Measurements from ENCODE around the gene CDHR3. TPM values are rescaled to one million over a fixed set of nuclear protein-coding genes. Genes with fewer than 3 reads are reported as not detected.
"Not testable (repeated sequence)": the region's sequence is repeated elsewhere in the genome, so short reads cannot be mapped to it uniquely, and the experiment has no call there.

CDHR3 gene
- total RNA-seq, 1 donor from 2014 or later = 3.1 TPM

DNA sequence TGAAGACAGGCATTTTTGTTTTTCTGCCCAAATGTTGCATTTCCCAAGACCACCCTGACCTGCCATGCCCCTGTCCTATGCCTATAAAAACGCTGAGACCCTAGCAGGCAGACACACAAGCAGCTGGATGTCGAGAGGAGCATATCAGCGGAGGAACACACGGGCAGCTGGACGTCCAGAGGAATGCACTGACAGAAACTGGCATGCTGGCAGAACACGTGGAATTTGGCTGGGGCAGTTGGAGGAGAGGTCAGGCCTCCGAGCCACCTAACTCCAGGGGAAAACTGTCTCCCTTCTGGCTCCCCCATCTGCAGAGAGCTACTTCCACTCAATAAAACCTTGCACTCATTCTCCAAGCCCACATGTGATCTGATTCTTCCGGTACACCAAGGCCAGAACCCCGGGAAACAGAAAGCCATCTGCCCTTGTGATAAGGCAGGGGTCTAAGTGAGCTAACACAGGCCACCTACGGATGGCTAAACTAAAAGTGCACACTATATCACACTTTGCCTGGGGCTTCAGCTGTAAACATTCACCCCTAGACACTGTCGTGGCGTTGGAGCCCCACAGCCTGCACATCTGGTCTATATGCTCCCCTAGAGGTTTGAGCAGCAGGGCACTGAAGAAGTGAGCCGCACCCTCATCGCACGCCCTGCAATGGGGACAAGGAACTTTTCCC, 10.0 kb upstream of the CDHR3 start:
- no peak overlapping the region for H3K9ac ChIP-seq (ENCODE audit: low read length)
- Mint-ChIP-seq H3K4me1 (ENCODE audit: low read depth, unreplicated experiment) (no peaks in the 10 kb centered on the region), H3K4me3 (ENCODE audit: unreplicated experiment) (no peak overlapping the region), H3K27me3 (ENCODE audit: low read depth, unreplicated experiment) (peaks cover 2% of the 10 kb centered on the region), H3K9me3 (ENCODE audit: unreplicated experiment) (peaks cover 14% of the 10 kb centered on the region), H3K36me3 (ENCODE audit: low read depth, unreplicated experiment) (peaks cover 1% of the 10 kb centered on the region), H3K27ac (ENCODE audit: unreplicated experiment) (no peak overlapping the region)
- H3K27ac ChIP-seq (ENCODE audit: low read depth, low read length) = no peak overlapping the region
- no peaks in the 10 kb centered on the region for H3K27me3 ChIP-seq (ENCODE audit: insufficient read depth, low read length)
- DNase-seq (ENCODE audit: low read depth) (no peak), FAIRE-seq (no peak)
- H3K4me2 ChIP-seq (ENCODE audit: low read length) = no peak overlapping the region
- no peaks in the 10 kb centered on the region for H3K4me1 ChIP-seq (ENCODE audit: insufficient read depth, low read length)
- no peaks in the 10 kb centered on the region for H3K79me2 ChIP-seq (ENCODE audit: insufficient read depth, low read length)
- H3K4me3 ChIP-seq (ENCODE audit: insufficient read depth, low read depth, low read length) = no peak overlapping the region
- no peaks in the 10 kb centered on the region for H4K20me1 ChIP-seq (ENCODE audit: insufficient read depth, low read length)
- TF ChIP-seq EZH2 (IDR thresholded peaks at IDR 0.05; ENCODE audit: insufficient read depth, low read length) (no peak), CTCF (IDR thresholded peaks at IDR 0.05; ENCODE audit: insufficient read depth, low read depth, low read length) (no peak)
- H3K36me3 ChIP-seq (ENCODE audit: insufficient read depth, low read length) = no peaks in the 10 kb centered on the region
- no peak overlapping the region for H2AFZ ChIP-seq (ENCODE audit: low read depth, low read length)
- peaks cover 4% of the 10 kb centered on the region for H3K9me3 ChIP-seq (ENCODE audit: insufficient read depth, low read depth, low read length)

- TF ChIP-seq EZH2 (IDR thresholded peaks at IDR 0.05; ENCODE audit: insufficient read depth, low read length) = no peak
- TF ChIP-seq CTCF (IDR thresholded peaks at IDR 0.05; ENCODE audit: insufficient read depth, low read depth, low read length) = no peak
- H3K9ac ChIP-seq (ENCODE audit: low read length) = no peak overlapping the region
- peaks cover 4% of the 10 kb centered on the region for H3K9me3 ChIP-seq (ENCODE audit: insufficient read depth, low read depth, low read length)
- no peaks in the 10 kb centered on the region for H3K36me3 Mint-ChIP-seq (ENCODE audit: low read depth, unreplicated experiment)
- no peak overlapping the region for H3K4me2 ChIP-seq (ENCODE audit: low read length)
- peaks cover 11% of the 10 kb centered on the region for H3K9me3 Mint-ChIP-seq (ENCODE audit: unreplicated experiment)
- FAIRE-seq (no peak), DNase-seq (ENCODE audit: low read depth) (no peak)
- H4K20me1 ChIP-seq (ENCODE audit: insufficient read depth, low read length) = no peaks in the 10 kb centered on the region
- no peak overlapping the region for H3K4me3 ChIP-seq (ENCODE audit: insufficient read depth, low read depth, low read length)
- H3K27ac ChIP-seq (ENCODE audit: low read depth, low read length) = no peak overlapping the region
- H2AFZ ChIP-seq (ENCODE audit: low read depth, low read length) = no peak overlapping the region
- H3K36me3 ChIP-seq (ENCODE audit: insufficient read depth, low read length) = no peaks in the 10 kb centered on the region
- no peaks in the 10 kb centered on the region for H3K4me1 Mint-ChIP-seq (ENCODE audit: low read depth, unreplicated experiment)
- no peaks in the 10 kb centered on the region for H3K79me2 ChIP-seq (ENCODE audit: insufficient read depth, low read length)
- no peak overlapping the region for H3K4me3 Mint-ChIP-seq (ENCODE audit: unreplicated experiment)
- H3K27me3 ChIP-seq (ENCODE audit: insufficient read depth, low read length) = no peaks in the 10 kb centered on the region
- no peaks in the 10 kb centered on the region for H3K4me1 ChIP-seq (ENCODE audit: insufficient read depth, low read length)
- H3K27me3 Mint-ChIP-seq (ENCODE audit: low read depth, unreplicated experiment) = peaks cover 2% of the 10 kb centered on the region
- H3K27ac Mint-ChIP-seq (ENCODE audit: unreplicated experiment) = no peak overlapping the region
These were observed 8.4 kb upstream of the CDHR3 start for GRCh38 chr7:105954711-105955110.

- H3K4me3 Mint-ChIP-seq (ENCODE audit: unreplicated experiment); H3K79me2 ChIP-seq (ENCODE audit: insufficient read depth, low read length); H2AFZ ChIP-seq (ENCODE audit: low read depth, low read length); H3K9ac ChIP-seq (ENCODE audit: low read length); H3K4me1 Mint-ChIP-seq (ENCODE audit: low read depth, unreplicated experiment); DNase-seq (ENCODE audit: low read depth); H3K27me3 ChIP-seq (ENCODE audit: insufficient read depth, low read length); H3K27ac Mint-ChIP-seq (ENCODE audit: unreplicated experiment); H3K4me1 ChIP-seq (ENCODE audit: insufficient read depth, low read length); H3K4me2 ChIP-seq (ENCODE audit: low read length); H3K27me3 Mint-ChIP-seq (ENCODE audit: low read depth, unreplicated experiment); H4K20me1 ChIP-seq (ENCODE audit: insufficient read depth, low read length); H3K9me3 ChIP-seq (ENCODE audit: insufficient read depth, low read depth, low read length); H3K27ac ChIP-seq (ENCODE audit: low read depth, low read length); H3K9me3 Mint-ChIP-seq (ENCODE audit: unreplicated experiment); H3K36me3 Mint-ChIP-seq (ENCODE audit: low read depth, unreplicated experiment); FAIRE-seq; H3K36me3 ChIP-seq (ENCODE audit: insufficient read depth, low read length); H3K4me3 ChIP-seq (ENCODE audit: insufficient read depth, low read depth, low read length): not testable (repeated sequence)
These were observed 7.2 kb upstream of the CDHR3 start for GRCh38 chr7:105955651-105956466.
